ENCODE data around the gene KIF18B. TPM values are rescaled to one million over a fixed set of nuclear protein-coding genes. Genes with fewer than 3 reads are reported as not detected.

KIF18B gene
- total and polyA plus RNA-seq, 2 of the 13 experiments (the other 11 are each of a cell fraction or from before 2014, with no cell fraction given): 15.2 to 15.3 TPM

GRCh38 chr17:44894642-44895041 lies 52.9 kb downstream of the KIF18B start:
- Histone ChIP-seq H3K9me3 (ENCODE audit: low read length) (no peaks in the 10 kb centered on the region), H3K4me2 (ENCODE audit: low read depth, low read length) (no peak overlapping the region), H3K4me3 (replicated peaks in 1 of 3; ENCODE audit: insufficient read depth in 1 of 3, low read depth in 2 of 3, low read length in 3 of 3) (no peak overlapping the region), H4K20me1 (ENCODE audit: insufficient read depth, low read length) (peaks cover 3% of the 10 kb centered on the region; the same call in 1 of the 2 replicates), H2AFZ (ENCODE audit: low read length) (no peak overlapping the region), H3K27ac (ENCODE audit: extremely low read length, insufficient read depth, low read length) (no peak overlapping the region), H3K79me2 (ENCODE audit: insufficient read depth, low read length) (peaks cover 43% of the 10 kb centered on the region), H3K27me3 (ENCODE audit: control insufficient read depth in 1 of 2, insufficient read depth in 2 of 2, low read length in 2 of 2) (no peaks in the 10 kb centered on the region; a peak in 1 of 5 replicates), H3K9ac (ENCODE audit: insufficient read depth, low read depth, low read length) (no peak overlapping the region), H3K4me1 (ENCODE audit: insufficient read depth, low read length) (peaks cover 8% of the 10 kb centered on the region), H3K36me3 (replicated peaks in 1 of 2; ENCODE audit: control insufficient read depth in 1 of 2, insufficient read depth in 2 of 2, low read length in 2 of 2) (peaks cover 9 to 39% of the 10 kb centered on the region in 2 experiments)
- intact Hi-C loops (cut with micrococcal nuclease; ENCODE audit: unreplicated experiment) (no loop called here), in situ Hi-C loops (cut with HindIII; ENCODE audit: extremely low pct_ligation_motif_present, low pct_unique_long_range_greater_than_20kb) (no loop called here)
- BruUV-seq (replicated peaks): no TSS peak
- ATAC-seq: no peak
- ChIA-PET POLR2A (no interaction called here), CTCF (ENCODE audit: low intra/inter-chr PET ratio, low total read pairs) (no interaction called here)
- WGBS (ENCODE audit: low lambda C conversion rate): 98% methylated on average over 4 of the region's 4 CpGs
- no peak for FAIRE-seq
- DNase-seq (ENCODE audit: low spot score): no peak
- no peak for TF ChIP-seq MXI1 (IDR thresholded peaks at IDR 0.05; ENCODE audit: borderline replicate concordance, low read depth, low read length)
- no peak for TF ChIP-seq ZNF709 (CRISPR knock-in tag; IDR thresholded peaks at IDR 0.05)
- TF ChIP-seq CERS6 (CRISPR knock-in tag; IDR thresholded peaks at IDR 0.05): no peak
- TF ChIP-seq ZNF772 (CRISPR knock-in tag; IDR thresholded peaks at IDR 0.05): no peak
- TF ChIP-seq CBFB (CRISPR knock-in tag; IDR thresholded peaks at IDR 0.05): no peak

GRCh38 chr17:44892250-44892649 lies 55.3 kb downstream of the KIF18B start:
- H2AFZ ChIP-seq (ENCODE audit: low read length): no peak overlapping the region
- no TSS peak for BruUV-seq (replicated peaks)
- no peak for FAIRE-seq
- peaks cover 22% of the 10 kb centered on the region for H3K4me1 ChIP-seq (ENCODE audit: insufficient read depth, low read length)
- H3K27ac ChIP-seq (ENCODE audit: extremely low read length, insufficient read depth, low read length): no peak overlapping the region
- DNase-seq (ENCODE audit: low spot score): no peak
- in situ Hi-C loops (cut with HindIII; ENCODE audit: extremely low pct_ligation_motif_present, low pct_unique_long_range_greater_than_20kb): no loop called here
- ChIA-PET POLR2A (no interaction called here), CTCF (ENCODE audit: low intra/inter-chr PET ratio, low total read pairs) (no interaction called here)
- intact Hi-C loops (cut with micrococcal nuclease; ENCODE audit: unreplicated experiment): no loop called here
- H3K9ac ChIP-seq (ENCODE audit: insufficient read depth, low read depth, low read length): no peak overlapping the region
- H3K4me2 ChIP-seq (ENCODE audit: low read depth, low read length): no peak overlapping the region
- no peak overlapping the region for H3K4me3 ChIP-seq (replicated peaks in 1 of 3; ENCODE audit: insufficient read depth in 1 of 3, low read depth in 2 of 3, low read length in 3 of 3)
- H3K36me3 ChIP-seq (replicated peaks in 1 of 2; ENCODE audit: control insufficient read depth in 1 of 2, insufficient read depth in 2 of 2, low read length in 2 of 2): peaks cover 9 to 39% of the 10 kb centered on the region in 2 experiments
- ATAC-seq: no peak
- H3K9me3 ChIP-seq (ENCODE audit: low read length): no peaks in the 10 kb centered on the region
- H3K27me3 ChIP-seq (ENCODE audit: control insufficient read depth in 1 of 2, insufficient read depth in 2 of 2, low read length in 2 of 2): no peaks in the 10 kb centered on the region
- peaks cover 48% of the 10 kb centered on the region for H3K79me2 ChIP-seq (ENCODE audit: insufficient read depth, low read length)
- H4K20me1 ChIP-seq (ENCODE audit: insufficient read depth, low read length): peaks cover 22% of the 10 kb centered on the region
- TF ChIP-seq ISX (CRISPR knock-in tag; conservative IDR thresholded peaks at IDR 0.05) (no peak), HOXA7 (CRISPR knock-in tag; IDR thresholded peaks at IDR 0.05) (no peak), ZC3H13 (CRISPR knock-in tag; IDR thresholded peaks at IDR 0.05) (no peak), HNF1A (IDR thresholded peaks at IDR 0.05; ENCODE audit: low read depth) (no peak), HNF1A (CRISPR knock-in tag; IDR thresholded peaks at IDR 0.05; ENCODE audit: borderline replicate concordance) (no peak), ZBTB33 (CRISPR knock-in tag; IDR thresholded peaks at IDR 0.05) (no peak), ATF1 (CRISPR knock-in tag; IDR thresholded peaks at IDR 0.05) (no peak)
